Calu3 (cell line): Measurements from ENCODE around the gene ATP1B3. TPM values are rescaled to one million over a fixed set of nuclear protein-coding genes. Genes with fewer than 3 reads are reported as not detected.

Experiments used
- BruUV-seq: library from RNA; stranded (reverse); fragments of 400-500 nt; replicated peaks from 2 replicates; lab custom pipeline; 2021; lab: Mats Ljungman, UMichigan
- CTCF ChIA-PET: fragments of 300-600 bp; sonication (Branson Sonifier 250); formaldehyde crosslinking; loops from one replicate; lab custom pipeline; 2022; ENCODE audit warnings: antibody characterized with exemption; lab: Charles Lee
- DNase-seq: peaks from one replicate; pipeline ENCODE4 v3.0.0; 2022
- H3K27ac Mint-ChIP-seq: one replicate; pipeline ENCODE4 v1.8.0; 2022; ENCODE audit warnings: mixed read lengths; ENCODE audit not compliant: unreplicated experiment
- H3K27me3 Mint-ChIP-seq: one replicate; pipeline ENCODE4 v1.8.0; 2022; ENCODE audit warnings: mixed read lengths; ENCODE audit not compliant: unreplicated experiment
- H3K36me3 Mint-ChIP-seq: one replicate; pipeline ENCODE4 v1.8.0; 2022; ENCODE audit warnings: mild to moderate bottlenecking, moderate library complexity, mixed read lengths; ENCODE audit not compliant: insufficient read depth, unreplicated experiment
- H3K4me1 Mint-ChIP-seq: one replicate; pipeline ENCODE4 v1.8.0; 2022; ENCODE audit warnings: mild to moderate bottlenecking, low read depth, mixed read lengths; ENCODE audit not compliant: unreplicated experiment
- H3K4me3 Mint-ChIP-seq: one replicate; pipeline ENCODE4 v1.8.0; 2022; ENCODE audit warnings: mild to moderate bottlenecking, low read depth, moderate library complexity, mixed read lengths; ENCODE audit not compliant: unreplicated experiment
- H3K9me3 Mint-ChIP-seq: one replicate; pipeline ENCODE4 v1.8.0; 2022; ENCODE audit warnings: low read depth, mixed read lengths; ENCODE audit not compliant: unreplicated experiment
- intact Hi-C: fragments of 100-400 bp; cut with micrococcal nuclease; formaldehyde crosslinking; loops from one replicate; pipeline ENCODE4 v1.10.0; 2022; ENCODE audit not compliant: unreplicated experiment
- total RNA-seq: library from RNA; stranded (reverse); gene quantifications from 2 replicates; pipeline ENCODE4 v1.2.3, GENCODE V29; 2022
- TF ChIP-seq, protein P1 (sequence below): fragments of 200-600 bp; IDR thresholded peaks from one replicate; pipeline ENCODE4 v1.8.0; 2022; ENCODE audit warnings: antibody characterized with exemption; ENCODE audit not compliant: unreplicated experiment

The ATP1B3 gene
- total RNA-seq, 1 experiment from 2014 or later = 157 TPM

DNA sequence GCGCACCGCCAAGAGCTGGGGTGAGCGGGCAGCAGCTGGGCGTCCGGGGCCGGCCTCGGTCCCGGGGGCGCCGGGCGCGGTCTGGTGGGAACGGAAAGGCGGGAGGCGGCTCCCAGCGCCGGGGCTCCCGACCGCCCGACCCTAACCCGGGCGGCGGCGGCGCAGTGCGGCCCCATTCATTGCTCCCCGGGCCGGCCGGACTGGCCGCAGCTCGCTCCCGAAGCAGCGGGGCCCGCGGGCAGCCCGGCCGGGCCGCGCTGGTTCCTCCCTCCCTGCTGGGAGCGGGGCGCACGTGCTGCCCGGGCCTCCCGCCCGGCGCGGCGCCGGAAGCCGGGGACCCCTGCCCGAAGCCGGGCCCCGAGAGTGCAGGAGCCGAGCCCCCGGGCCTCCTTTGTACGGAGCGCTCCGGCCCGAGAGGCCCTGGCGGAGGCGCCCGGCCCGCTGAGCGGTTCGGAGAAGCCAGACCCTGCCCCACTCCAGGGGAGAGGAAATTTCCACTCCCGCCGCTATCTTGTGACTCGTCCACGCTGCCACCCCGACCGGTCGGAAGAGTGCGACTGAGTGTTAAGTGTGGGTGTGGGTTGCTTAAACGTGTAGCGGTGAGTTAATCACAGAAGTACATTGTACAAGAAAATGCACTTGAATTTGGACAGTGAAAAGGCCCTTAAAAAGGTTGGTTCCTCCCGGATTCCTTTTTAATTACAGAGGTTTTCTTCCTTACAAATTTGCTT lies 613 bp downstream of the ATP1B3 start:
- H3K9me3 Mint-ChIP-seq = no peaks in the 10 kb centered on the region
- TF ChIP-seq, protein P1, sequence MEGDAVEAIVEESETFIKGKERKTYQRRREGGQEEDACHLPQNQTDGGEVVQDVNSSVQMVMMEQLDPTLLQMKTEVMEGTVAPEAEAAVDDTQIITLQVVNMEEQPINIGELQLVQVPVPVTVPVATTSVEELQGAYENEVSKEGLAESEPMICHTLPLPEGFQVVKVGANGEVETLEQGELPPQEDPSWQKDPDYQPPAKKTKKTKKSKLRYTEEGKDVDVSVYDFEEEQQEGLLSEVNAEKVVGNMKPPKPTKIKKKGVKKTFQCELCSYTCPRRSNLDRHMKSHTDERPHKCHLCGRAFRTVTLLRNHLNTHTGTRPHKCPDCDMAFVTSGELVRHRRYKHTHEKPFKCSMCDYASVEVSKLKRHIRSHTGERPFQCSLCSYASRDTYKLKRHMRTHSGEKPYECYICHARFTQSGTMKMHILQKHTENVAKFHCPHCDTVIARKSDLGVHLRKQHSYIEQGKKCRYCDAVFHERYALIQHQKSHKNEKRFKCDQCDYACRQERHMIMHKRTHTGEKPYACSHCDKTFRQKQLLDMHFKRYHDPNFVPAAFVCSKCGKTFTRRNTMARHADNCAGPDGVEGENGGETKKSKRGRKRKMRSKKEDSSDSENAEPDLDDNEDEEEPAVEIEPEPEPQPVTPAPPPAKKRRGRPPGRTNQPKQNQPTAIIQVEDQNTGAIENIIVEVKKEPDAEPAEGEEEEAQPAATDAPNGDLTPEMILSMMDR = no peak

DNA sequence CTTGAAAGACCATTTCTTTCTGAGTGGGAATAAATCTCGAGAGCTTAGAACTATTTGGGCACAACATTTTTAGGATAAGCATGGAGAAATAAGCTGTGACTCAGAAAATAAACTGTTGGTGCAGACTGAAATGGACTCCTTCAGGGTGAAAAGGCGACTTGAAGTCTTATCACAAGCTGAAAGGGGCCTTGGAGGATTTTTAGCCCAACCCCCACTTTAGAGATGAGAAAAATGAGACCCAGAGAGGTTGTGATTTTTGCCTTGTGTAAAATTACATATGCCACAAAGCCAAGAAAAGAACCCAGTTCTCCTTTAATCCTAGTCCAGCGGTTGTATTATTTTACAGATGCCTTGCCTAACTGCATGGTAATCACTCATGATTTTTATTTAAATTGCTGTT lies 1.5 kb downstream of the ATP1B3 start:
- Mint-ChIP-seq H3K27ac (peak overlapping the region; percentile 90), H3K9me3 (no peaks in the 10 kb centered on the region), H3K4me1 (peaks cover 49% of the 10 kb centered on the region), H3K4me3 (peak overlapping the region; percentile 99), H3K27me3 (no peaks in the 10 kb centered on the region), H3K36me3 (peaks cover 43% of the 10 kb centered on the region)
- intact Hi-C loops = loop anchor here (10.0 kb wide), 1 partner anchor 583 kb away; no protein-coding TSS in a partner anchor
- TF ChIP-seq, protein P1 = no peak
- BruUV-seq = no TSS peak
- CTCF ChIA-PET = interaction anchor here (0.5 to 1.2 kb wide), 4 partner anchors 9 to 459 kb away, joined by 3 to 9 read pairs (median 3); partner anchors contain the start of gene RNF7
- no peak for DNase-seq

More for the DNA sequence above, 613 bp downstream of the ATP1B3 start:
- H3K4me1 Mint-ChIP-seq = peaks cover 45% of the 10 kb centered on the region
- CTCF ChIA-PET = interaction anchor here (0.5 to 1.2 kb wide), 3 partner anchors 9 to 239 kb away, joined by 3 to 9 read pairs (median 6); partner anchors contain the start of gene RNF7
- H3K36me3 Mint-ChIP-seq = peaks cover 43% of the 10 kb centered on the region
- peak overlapping the region; percentile 99 for H3K4me3 Mint-ChIP-seq
- BruUV-seq = no TSS peak
- intact Hi-C loops = loop anchor here (10.0 kb wide), 1 partner anchor 582 kb away; no protein-coding TSS in a partner anchor
- no peaks in the 10 kb centered on the region for H3K27me3 Mint-ChIP-seq
- H3K27ac Mint-ChIP-seq = peak overlapping the region; percentile 90
- DNase-seq = peak; percentile 57

DNA sequence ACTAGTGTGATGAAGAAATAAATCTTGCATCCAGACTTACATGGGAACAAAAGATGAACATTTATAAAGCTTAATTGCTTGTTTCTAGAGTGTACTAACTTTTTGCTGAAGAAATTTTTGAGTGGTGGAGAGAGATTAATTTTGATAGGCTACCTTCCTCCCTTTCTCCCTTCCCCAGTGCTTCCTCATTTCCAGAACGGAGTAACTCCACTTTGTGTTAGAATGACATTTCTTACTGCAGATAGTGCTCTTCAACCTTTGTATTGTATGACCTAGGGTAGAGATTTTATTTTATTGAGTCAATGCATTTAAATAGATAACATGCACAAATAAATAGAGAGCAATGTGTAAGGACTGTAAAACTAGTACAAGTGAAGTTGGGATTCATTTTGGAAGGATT lies 1.9 kb downstream of the ATP1B3 start:
- BruUV-seq = TSS peak; percentile 47
- Mint-ChIP-seq H3K27me3 (no peaks in the 10 kb centered on the region), H3K36me3 (peaks cover 43% of the 10 kb centered on the region), H3K27ac (peak overlapping the region; percentile 90), H3K4me3 (peak overlapping the region; percentile 99), H3K4me1 (peaks cover 53% of the 10 kb centered on the region), H3K9me3 (no peaks in the 10 kb centered on the region)
- intact Hi-C loops = loop anchor here (10.0 kb wide), 1 partner anchor 584 kb away; no protein-coding TSS in a partner anchor
- TF ChIP-seq, protein P1 = no peak
- CTCF ChIA-PET = interaction anchor here (0.7 to 1.2 kb wide), 2 partner anchors 140 to 459 kb away, joined by 3 to 9 read pairs; partner anchors contain the start of gene RNF7
- DNase-seq = no peak

DNA sequence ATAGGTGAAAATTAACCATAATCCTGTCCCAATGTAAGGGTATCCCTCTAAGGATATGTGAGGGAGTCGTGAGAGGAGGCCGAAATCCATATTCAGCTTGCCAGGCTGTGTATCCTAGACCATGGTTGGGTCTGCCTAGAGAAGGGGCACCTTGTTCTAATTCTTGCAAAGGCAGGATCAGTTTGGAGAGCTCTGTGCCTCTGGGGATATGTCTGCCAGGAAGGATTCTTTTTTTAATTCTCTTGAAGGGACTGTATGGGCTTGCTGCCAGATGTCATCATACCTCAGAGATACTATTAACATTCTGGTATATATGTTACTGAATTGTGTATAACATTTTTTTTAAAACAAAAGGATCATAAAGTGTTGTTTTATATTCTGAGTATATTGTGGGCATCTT lies 2.4 kb downstream of the ATP1B3 start:
- CTCF ChIA-PET = no interaction called here
- Mint-ChIP-seq H3K4me1 (peaks cover 58% of the 10 kb centered on the region), H3K27ac (peak overlapping the region; percentile 90), H3K36me3 (peaks cover 43% of the 10 kb centered on the region), H3K27me3 (no peaks in the 10 kb centered on the region), H3K9me3 (no peaks in the 10 kb centered on the region), H3K4me3 (peak overlapping the region; percentile 99)
- no TSS peak for BruUV-seq
- TF ChIP-seq, protein P1 = no peak
- DNase-seq = peak; percentile 21
- intact Hi-C loops = loop anchor here (10.0 kb wide), 1 partner anchor 584 kb away; no protein-coding TSS in a partner anchor
